Uterine smooth muscle cell (primary cell): ENCODE data around the gene CFAP47. TPM values are rescaled to one million over a fixed set of nuclear protein-coding genes. Genes with fewer than 3 reads are reported as not detected.

Experiments used
- total RNA-seq: library from RNA; depleted of rRNA; stranded (reverse); fragments of >200 nt; gene quantifications from 2 replicates; pipeline ENCODE4 v1.2.3, GENCODE V29; 2014

The CFAP47 gene, protein sequence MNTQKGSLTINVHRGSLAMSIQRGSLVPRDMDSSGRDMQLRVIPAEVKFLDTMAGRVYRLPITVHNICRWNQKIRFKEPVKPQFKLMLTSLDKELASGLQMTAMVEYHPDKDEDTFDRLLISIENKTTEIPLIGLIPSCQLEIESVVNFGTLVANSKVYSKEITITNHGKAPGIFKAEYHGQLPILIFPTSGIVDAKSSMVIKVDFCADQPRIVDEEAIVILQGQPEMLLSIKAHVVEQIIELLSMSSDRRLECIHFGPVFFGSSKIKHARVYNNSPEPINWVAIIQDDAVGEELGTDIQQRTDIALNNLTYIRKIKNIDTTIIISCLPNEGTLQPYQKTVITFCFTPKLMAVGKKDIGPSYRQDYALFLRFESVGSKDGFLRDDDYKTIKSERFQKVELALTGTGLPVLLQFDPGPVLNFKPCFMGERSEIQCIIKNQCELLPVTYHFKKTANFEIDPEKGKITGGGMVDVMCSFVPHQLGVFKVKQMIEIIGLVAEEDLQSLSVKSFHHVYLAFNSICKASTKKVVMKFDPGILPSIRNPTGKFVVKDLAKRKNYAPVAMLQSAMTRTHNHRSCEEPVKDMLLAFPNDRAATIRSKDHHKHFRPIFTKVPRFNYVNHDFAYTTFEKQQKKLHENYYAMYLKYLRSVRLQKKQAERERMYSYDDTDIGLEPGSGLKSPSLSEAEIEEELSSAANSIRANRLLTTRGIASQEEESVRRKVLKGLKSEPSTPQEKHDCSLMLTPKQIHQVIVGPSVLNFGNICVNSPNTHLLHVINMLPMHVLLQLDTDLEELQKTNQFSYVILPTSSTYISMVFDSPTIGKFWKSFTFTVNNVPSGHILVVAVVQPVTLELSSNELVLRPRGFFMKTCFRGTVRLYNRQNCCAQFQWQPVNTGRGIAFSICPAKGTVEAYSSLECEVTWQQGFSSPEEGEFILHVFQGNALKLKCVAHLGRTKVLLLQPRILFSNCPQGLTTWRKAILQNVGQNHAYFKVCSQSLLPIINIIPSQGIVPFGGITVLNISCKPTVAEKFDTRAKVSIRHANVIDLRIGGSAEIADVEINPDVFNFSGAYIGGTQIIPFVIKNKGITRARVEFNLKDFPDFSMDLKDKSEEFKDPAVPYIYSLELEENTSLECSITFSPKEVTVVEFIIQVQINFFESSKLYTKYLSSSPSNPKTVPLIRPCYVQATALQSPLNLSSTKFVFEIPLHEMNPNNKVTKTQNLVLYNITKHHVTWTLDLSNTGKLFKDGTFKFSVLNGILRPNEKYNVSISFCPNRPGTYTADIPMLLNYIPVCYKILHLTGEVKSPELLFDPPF (N-terminal part only)
- 0.11 and 0.12 TPM in 2 replicates for total RNA-seq

DNA sequence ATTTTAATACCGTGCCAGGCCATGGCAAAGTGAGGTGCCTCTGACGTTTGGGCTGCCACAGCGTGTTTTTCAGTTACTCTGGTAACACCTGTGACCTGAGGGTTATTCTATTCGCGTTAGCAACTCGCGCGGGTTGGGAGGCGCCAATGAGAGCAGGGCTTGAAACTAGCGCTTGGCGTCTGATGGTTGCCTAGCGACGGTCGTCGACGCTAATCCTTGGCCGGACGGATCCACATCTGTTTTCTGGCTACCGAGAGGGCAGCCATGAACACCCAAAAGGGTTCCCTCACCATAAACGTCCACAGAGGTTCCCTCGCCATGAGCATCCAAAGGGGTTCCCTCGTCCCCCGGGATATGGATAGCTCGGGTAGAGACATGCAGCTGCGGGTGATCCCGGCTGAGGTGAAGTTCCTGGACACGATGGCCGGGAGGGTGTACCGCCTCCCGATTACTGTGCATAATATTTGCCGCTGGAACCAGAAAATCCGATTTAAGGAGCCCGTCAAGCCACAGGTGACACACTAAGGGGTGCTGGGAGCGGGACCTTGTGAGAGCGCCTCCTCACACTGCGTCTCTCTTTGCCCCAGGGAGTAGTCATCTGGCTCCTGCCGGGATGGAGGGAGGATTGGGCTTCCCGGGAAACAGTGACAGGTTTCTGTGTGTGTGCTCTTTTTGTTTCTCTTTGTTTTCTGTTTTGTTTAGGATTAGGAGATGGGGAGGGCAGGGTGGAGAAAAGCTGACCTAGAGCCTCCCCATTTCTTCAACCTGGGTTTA is at the start of gene CFAP47:
Gene CFAP47, plus strand, starts transcription at position 199 of the 774 bp plus-strand sequence. Its CDS starts 66 bp downstream, at position 265.

Other genes with a start within 250 kb of the CFAP47 start
- not detected in 2 replicates for gene MAGEB16, start 121.4 kb upstream of the CFAP47 start, total RNA-seq